Calu3 (cell line): ENCODE data around the gene VIT. TPM values are rescaled to one million over a fixed set of nuclear protein-coding genes. Genes with fewer than 3 reads are reported as not detected.

Experiments used
- BruUV-seq: library from RNA; stranded (reverse); fragments of 400-500 nt; replicated peaks from 2 replicates; lab custom pipeline; 2021; lab: Mats Ljungman, UMichigan
- CTCF ChIA-PET: fragments of 300-600 bp; sonication (Branson Sonifier 250); formaldehyde crosslinking; loops from one replicate; lab custom pipeline; 2022; ENCODE audit warnings: antibody characterized with exemption; lab: Charles Lee
- DNase-seq: peaks from one replicate; pipeline ENCODE4 v3.0.0; 2022
- H3K27ac Mint-ChIP-seq: one replicate; pipeline ENCODE4 v1.8.0; 2022; ENCODE audit warnings: mixed read lengths; ENCODE audit not compliant: unreplicated experiment
- H3K27me3 Mint-ChIP-seq: one replicate; pipeline ENCODE4 v1.8.0; 2022; ENCODE audit warnings: mixed read lengths; ENCODE audit not compliant: unreplicated experiment
- H3K36me3 Mint-ChIP-seq: one replicate; pipeline ENCODE4 v1.8.0; 2022; ENCODE audit warnings: mild to moderate bottlenecking, moderate library complexity, mixed read lengths; ENCODE audit not compliant: insufficient read depth, unreplicated experiment
- H3K4me1 Mint-ChIP-seq: one replicate; pipeline ENCODE4 v1.8.0; 2022; ENCODE audit warnings: mild to moderate bottlenecking, low read depth, mixed read lengths; ENCODE audit not compliant: unreplicated experiment
- H3K4me3 Mint-ChIP-seq: one replicate; pipeline ENCODE4 v1.8.0; 2022; ENCODE audit warnings: mild to moderate bottlenecking, low read depth, moderate library complexity, mixed read lengths; ENCODE audit not compliant: unreplicated experiment
- H3K9me3 Mint-ChIP-seq: one replicate; pipeline ENCODE4 v1.8.0; 2022; ENCODE audit warnings: low read depth, mixed read lengths; ENCODE audit not compliant: unreplicated experiment
- CTCF ChIP-seq: fragments of 200-600 bp; IDR thresholded peaks from one replicate; pipeline ENCODE4 v1.8.0; 2022; ENCODE audit warnings: antibody characterized with exemption; ENCODE audit not compliant: unreplicated experiment
- intact Hi-C: fragments of 100-400 bp; cut with micrococcal nuclease; formaldehyde crosslinking; loops from one replicate; pipeline ENCODE4 v1.10.0; 2022; ENCODE audit not compliant: unreplicated experiment
- total RNA-seq: library from RNA; stranded (reverse); gene quantifications from 2 replicates; pipeline ENCODE4 v1.2.3, GENCODE V29; 2022

Gene VIT
- total RNA-seq, 1 experiment from 2014 or later: not detected

- H3K4me3 Mint-ChIP-seq: no peak overlapping the region
- intact Hi-C loops: no loop called here
- TF ChIP-seq CTCF: no peak
- no peak overlapping the region for H3K27ac Mint-ChIP-seq
- CTCF ChIA-PET: interaction anchor here (0.7 kb wide), 3 partner anchors 46 to 1801 kb away, joined by 7 to 11 read pairs (median 10); no protein-coding TSS in a partner anchor
- H3K4me1 Mint-ChIP-seq: peaks cover 3% of the 10 kb centered on the region
- H3K9me3 Mint-ChIP-seq: no peaks in the 10 kb centered on the region
- no TSS peak for BruUV-seq
- DNase-seq: no peak
- H3K36me3 Mint-ChIP-seq: no peaks in the 10 kb centered on the region
- no peaks in the 10 kb centered on the region for H3K27me3 Mint-ChIP-seq
These were observed 626 bp upstream of the VIT start for GRCh38 chr2:36695746-36696415.

GRCh38 chr2:36697424-36698066, 1.0 kb downstream of the VIT start:
- no TSS peak for BruUV-seq
- H3K9me3 Mint-ChIP-seq: no peaks in the 10 kb centered on the region
- H3K4me3 Mint-ChIP-seq: no peak overlapping the region
- DNase-seq: no peak
- no peaks in the 10 kb centered on the region for H3K27me3 Mint-ChIP-seq
- TF ChIP-seq CTCF: no peak
- CTCF ChIA-PET: interaction anchor here (0.5 kb wide), 1 partner anchor 578 kb away, joined by 4 read pairs; no protein-coding TSS in a partner anchor
- no peak overlapping the region for H3K27ac Mint-ChIP-seq
- H3K36me3 Mint-ChIP-seq: no peaks in the 10 kb centered on the region
- intact Hi-C loops: no loop called here
- peaks cover 14% of the 10 kb centered on the region for H3K4me1 Mint-ChIP-seq

GRCh38 chr2:36698993-36699392, 2.5 kb downstream of the VIT start:
- peaks cover 14% of the 10 kb centered on the region for H3K4me1 Mint-ChIP-seq
- intact Hi-C loops: no loop called here

GRCh38 chr2:36700311-36700710, 3.8 kb downstream of the VIT start:
- no peaks in the 10 kb centered on the region for H3K9me3 Mint-ChIP-seq
- CTCF ChIA-PET: interaction anchor here (1.0 kb wide), 1 partner anchor 289 kb away, joined by 4 read pairs; no protein-coding TSS in a partner anchor
- no peaks in the 10 kb centered on the region for H3K27me3 Mint-ChIP-seq
- H3K36me3 Mint-ChIP-seq: no peaks in the 10 kb centered on the region
- TF ChIP-seq CTCF: no peak
- intact Hi-C loops: loop anchor here (2.0 kb wide), 1 partner anchor 70 kb away; no protein-coding TSS in a partner anchor
- no peak overlapping the region for H3K27ac Mint-ChIP-seq
- peaks cover 14% of the 10 kb centered on the region for H3K4me1 Mint-ChIP-seq
- no peak for DNase-seq
- BruUV-seq: no TSS peak
- H3K4me3 Mint-ChIP-seq: no peak overlapping the region

More at GRCh38 chr2:36698993-36699392, 2.5 kb downstream of the VIT start:
- CTCF ChIA-PET: no interaction called here
- no peak for DNase-seq
- no TSS peak for BruUV-seq
- no peak for TF ChIP-seq CTCF
- Mint-ChIP-seq H3K9me3 (no peaks in the 10 kb centered on the region), H3K36me3 (no peaks in the 10 kb centered on the region), H3K27me3 (no peaks in the 10 kb centered on the region), H3K4me3 (no peak overlapping the region), H3K27ac (no peak overlapping the region)
